DOHH2 (cell line): ENCODE data around the gene ARMC10.

ENCODE experiments used
- H3F3A ChIP-seq: fragments of 200-600 bp; sonication (generic), shearing (Covaris generic); 2 replicates; pipeline ENCODE4 v1.6.0; 2016; ENCODE audit warnings: antibody characterized with exemption, mild to moderate bottlenecking; ENCODE audit not compliant: control insufficient read depth, insufficient read depth
- H3K27ac ChIP-seq: fragments of 200-600 bp; sonication (generic); 2 replicates; pipeline ENCODE4 v1.5.1; 2014; ENCODE audit warnings: low read depth, mild to moderate bottlenecking, low read length, moderate library complexity
- H3K27me3 ChIP-seq: fragments of 200-600 bp; sonication (generic); 2 replicates; pipeline ENCODE4 v1.6.1; 2014; ENCODE audit warnings: mild to moderate bottlenecking, low read length, mixed read lengths; ENCODE audit not compliant: control insufficient read depth
- H3K36me3 ChIP-seq: fragments of 200-600 bp; sonication (generic); 2 replicates; pipeline ENCODE4 v1.6.1; 2014; ENCODE audit warnings: mild to moderate bottlenecking, low read length, moderate library complexity, mixed read lengths; ENCODE audit not compliant: control insufficient read depth
- H3K4me1 ChIP-seq: fragments of 200-600 bp; sonication (generic); 2 replicates; pipeline ENCODE4 v1.6.1; 2014; ENCODE audit warnings: mild to moderate bottlenecking, low read length, mixed read lengths; ENCODE audit not compliant: control insufficient read depth
- H3K4me2 ChIP-seq: fragments of 200-600 bp; sonication (generic); 2 replicates; pipeline ENCODE4 v1.6.0; 2014; ENCODE audit warnings: mild to moderate bottlenecking, low read length, moderate library complexity
- H3K4me3 ChIP-seq: fragments of 200-600 bp; sonication (generic); 2 replicates; pipeline ENCODE4 v1.5.1; 2014; ENCODE audit warnings: mild to moderate bottlenecking, low read length, mixed read lengths
- H3K79me2 ChIP-seq: fragments of 200-600 bp; sonication (generic); 2 replicates; pipeline ENCODE4 v1.6.1; 2014; ENCODE audit warnings: mild to moderate bottlenecking, low read length, mixed read lengths; ENCODE audit not compliant: control insufficient read depth
- H3K9me2 ChIP-seq: fragments of 200-600 bp; sonication (generic); replicated peaks from 2 replicates; pipeline ENCODE4 v1.6.1; 2014; ENCODE audit warnings: mild to moderate bottlenecking, low read length, mixed read lengths; ENCODE audit not compliant: control insufficient read depth
- H3K9me3 ChIP-seq: fragments of 200-600 bp; sonication (generic); 2 replicates; pipeline ENCODE4 v1.6.1; 2014; ENCODE audit warnings: antibody characterized with exemption, low read length, mixed read lengths; ENCODE audit not compliant: control insufficient read depth, insufficient read depth
- H4K20me1 ChIP-seq: fragments of 200-600 bp; sonication (generic); 2 replicates; pipeline ENCODE4 v1.6.0; 2014; ENCODE audit warnings: low read depth, mild to moderate bottlenecking, antibody characterized with exemption, low read length, moderate library complexity; ENCODE audit not compliant: control insufficient read depth, insufficient read depth
- EZH2phosphoT487 ChIP-seq: fragments of 200-600 bp; sonication (generic); IDR thresholded peaks from 2 replicates; pipeline ENCODE4 v1.6.1; 2017; ENCODE audit warnings: borderline replicate concordance, mild to moderate bottlenecking, antibody characterized with exemption, low read length, moderate library complexity, mixed read lengths
- TF ChIP-seq, protein P1 (sequence below): fragments of 200-600 bp; sonication (generic); IDR thresholded peaks from one replicate; pipeline ENCODE4 v1.5.1; 2014; ENCODE audit warnings: antibody characterized with exemption, mild to moderate bottlenecking, low read depth, low read length; ENCODE audit not compliant: poor library complexity, severe bottlenecking

The ARMC10 gene

GRCh38 chr7:103119791-103120291 lies 44.9 kb downstream of the ARMC10 start:
- no peaks in the 10 kb centered on the region for H4K20me1 ChIP-seq
- H3K4me2 ChIP-seq, result no peak overlapping the region
- H3K27me3 ChIP-seq, result no peaks in the 10 kb centered on the region
- no peak overlapping the region for H3K27ac ChIP-seq
- no peaks in the 10 kb centered on the region for H3F3A ChIP-seq
- H3K79me2 ChIP-seq, result no peaks in the 10 kb centered on the region
- no peaks in the 10 kb centered on the region for H3K9me3 ChIP-seq
- no peak for TF ChIP-seq EZH2phosphoT487
- no peaks in the 10 kb centered on the region for H3K4me1 ChIP-seq
- H3K4me3 ChIP-seq, result no peak overlapping the region
- H3K9me2 ChIP-seq, result no peaks in the 10 kb centered on the region
- H3K36me3 ChIP-seq, result peaks cover 66% of the 10 kb centered on the region

DNA sequence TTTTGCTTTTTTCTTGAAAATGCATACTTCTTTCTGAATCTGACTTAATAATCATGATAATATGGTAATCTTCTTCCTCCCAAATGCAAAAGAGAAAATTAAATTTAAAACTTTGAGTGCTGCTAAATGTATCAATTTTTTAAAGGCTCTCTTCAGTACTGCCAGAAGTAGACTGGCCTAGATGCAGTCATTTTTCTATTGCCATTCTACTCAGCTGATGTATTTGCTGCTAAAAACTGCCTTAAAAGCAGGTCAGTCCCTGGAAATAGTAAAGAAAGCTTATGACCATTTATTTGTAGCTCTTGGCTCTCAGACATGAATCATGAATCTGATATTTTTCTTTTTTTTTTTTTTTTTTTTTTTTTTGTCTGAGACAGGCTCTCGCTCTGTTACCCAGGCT lies 45.4 kb downstream of the ARMC10 start:
- Histone ChIP-seq H3K27me3 (no peaks in the 10 kb centered on the region), H4K20me1 (no peaks in the 10 kb centered on the region), H3F3A (no peaks in the 10 kb centered on the region; the same call in 1 of the 2 replicates), H3K9me3 (no peaks in the 10 kb centered on the region), H3K27ac (no peak overlapping the region), H3K4me2 (no peak overlapping the region), H3K36me3 (peaks cover 65% of the 10 kb centered on the region), H3K4me1 (no peaks in the 10 kb centered on the region), H3K9me2 (no peaks in the 10 kb centered on the region), H3K79me2 (no peaks in the 10 kb centered on the region), H3K4me3 (no peak overlapping the region)
- no peak for TF ChIP-seq EZH2phosphoT487
- TF ChIP-seq, protein P1, sequence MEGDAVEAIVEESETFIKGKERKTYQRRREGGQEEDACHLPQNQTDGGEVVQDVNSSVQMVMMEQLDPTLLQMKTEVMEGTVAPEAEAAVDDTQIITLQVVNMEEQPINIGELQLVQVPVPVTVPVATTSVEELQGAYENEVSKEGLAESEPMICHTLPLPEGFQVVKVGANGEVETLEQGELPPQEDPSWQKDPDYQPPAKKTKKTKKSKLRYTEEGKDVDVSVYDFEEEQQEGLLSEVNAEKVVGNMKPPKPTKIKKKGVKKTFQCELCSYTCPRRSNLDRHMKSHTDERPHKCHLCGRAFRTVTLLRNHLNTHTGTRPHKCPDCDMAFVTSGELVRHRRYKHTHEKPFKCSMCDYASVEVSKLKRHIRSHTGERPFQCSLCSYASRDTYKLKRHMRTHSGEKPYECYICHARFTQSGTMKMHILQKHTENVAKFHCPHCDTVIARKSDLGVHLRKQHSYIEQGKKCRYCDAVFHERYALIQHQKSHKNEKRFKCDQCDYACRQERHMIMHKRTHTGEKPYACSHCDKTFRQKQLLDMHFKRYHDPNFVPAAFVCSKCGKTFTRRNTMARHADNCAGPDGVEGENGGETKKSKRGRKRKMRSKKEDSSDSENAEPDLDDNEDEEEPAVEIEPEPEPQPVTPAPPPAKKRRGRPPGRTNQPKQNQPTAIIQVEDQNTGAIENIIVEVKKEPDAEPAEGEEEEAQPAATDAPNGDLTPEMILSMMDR, result no peak

DNA sequence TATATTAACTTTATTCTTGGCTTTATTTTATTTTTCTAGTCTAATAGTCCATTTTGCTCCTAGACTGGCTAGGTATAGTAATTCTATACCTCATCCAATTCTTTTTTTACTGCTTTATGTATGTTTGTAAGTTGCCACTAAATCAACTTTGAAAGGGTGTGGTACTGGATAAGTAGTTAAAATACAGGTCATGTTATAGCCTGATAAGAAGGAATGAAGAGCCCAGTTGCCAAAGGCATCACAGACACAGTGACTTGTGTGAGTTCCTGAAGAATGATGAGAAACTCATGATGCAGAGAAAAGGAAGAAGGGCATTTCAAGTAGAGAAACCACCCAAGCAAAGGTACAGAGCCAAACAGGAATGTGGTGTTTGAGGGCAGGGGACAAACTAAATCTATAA lies 46.7 kb downstream of the ARMC10 start:
- no peaks in the 10 kb centered on the region for H3K4me1 ChIP-seq
- H3K79me2 ChIP-seq, result no peaks in the 10 kb centered on the region
- H3K9me3 ChIP-seq, result no peaks in the 10 kb centered on the region
- H3K9me2 ChIP-seq, result no peaks in the 10 kb centered on the region
- no peaks in the 10 kb centered on the region for H3K27me3 ChIP-seq
- TF ChIP-seq EZH2phosphoT487, result no peak
- TF ChIP-seq, protein P1, result no peak
- H4K20me1 ChIP-seq, result no peaks in the 10 kb centered on the region
- no peaks in the 10 kb centered on the region; the same call in 1 of the 2 replicates for H3F3A ChIP-seq
- H3K4me2 ChIP-seq, result no peak overlapping the region
- H3K27ac ChIP-seq, result no peak overlapping the region
- peaks cover 68% of the 10 kb centered on the region for H3K36me3 ChIP-seq
- H3K4me3 ChIP-seq, result no peak overlapping the region

DNA sequence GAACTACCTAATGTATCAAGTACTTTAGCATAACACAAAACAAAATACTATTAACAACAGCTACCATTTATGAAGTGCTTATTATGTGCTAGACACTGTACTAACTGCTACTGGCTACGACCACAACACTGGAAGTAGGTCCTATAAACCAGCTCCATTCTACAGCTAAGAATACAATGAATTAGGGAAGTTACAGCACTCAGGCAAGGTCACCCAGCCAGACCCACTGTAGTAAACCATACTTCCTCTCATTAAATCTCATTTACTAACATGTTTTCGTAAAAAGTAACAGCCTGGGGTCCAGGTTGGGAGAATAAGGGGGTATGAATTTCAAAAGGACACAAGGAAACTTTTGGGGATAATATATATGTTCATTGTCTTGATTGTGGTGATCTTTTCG lies 48.6 kb downstream of the ARMC10 start:
- Histone ChIP-seq H3K27ac (no peak overlapping the region), H4K20me1 (no peaks in the 10 kb centered on the region), H3K4me1 (no peaks in the 10 kb centered on the region), H3K9me2 (no peaks in the 10 kb centered on the region), H3K9me3 (no peaks in the 10 kb centered on the region), H3K79me2 (no peaks in the 10 kb centered on the region), H3F3A (no peaks in the 10 kb centered on the region; the same call in 1 of the 2 replicates), H3K36me3 (peaks cover 80% of the 10 kb centered on the region), H3K27me3 (no peaks in the 10 kb centered on the region), H3K4me3 (no peak overlapping the region), H3K4me2 (no peak overlapping the region)
- TF ChIP-seq, protein P1, result no peak
- TF ChIP-seq EZH2phosphoT487, result no peak
